GM12878 (cell line): ENCODE measurements around the gene MSLN. TPM values are rescaled to one million over a fixed set of nuclear protein-coding genes. Genes with fewer than 3 reads are reported as not detected.

Experiments
- ATAC-seq: fragments of 200-7000 bp; cut with Tn5 transposase; 3 replicates; pipeline ENCODE4 v1.9.1; 2020; ENCODE audit warnings: mild to moderate bottlenecking, moderate library complexity
- BruUV-seq: library from RNA; stranded (reverse); fragments of 400-500 nt; replicated peaks from 2 replicates; lab custom pipeline; 2021; lab: Mats Ljungman, UMichigan
- CTCF ChIA-PET: fragments of 300-600 bp; sonication (Branson Sonifier 250); formaldehyde crosslinking; extraction: SDS; loops from one replicate; lab custom pipeline; 2021; ENCODE audit warnings: inconsistent platforms; lab: Yijun Ruan, JAX
- POLR2A ChIA-PET: fragments of 350-600 bp; formaldehyde crosslinking; extraction: SDS; loops from one replicate; lab custom pipeline; 2021; ENCODE audit warnings: inconsistent platforms; lab: Charles Lee
- RAD21 ChIA-PET: fragments of 300-600 bp; sonication (Branson Sonifier 250); formaldehyde crosslinking; loops from one replicate; lab custom pipeline; 2023; ENCODE audit warnings: antibody characterized with exemption; ENCODE audit not compliant: unreplicated experiment; lab: Charles Lee
- SMC1A ChIA-PET: fragments of 300-600 bp; sonication (Branson Sonifier 250); formaldehyde crosslinking; loops from one replicate; lab custom pipeline; 2023; ENCODE audit not compliant: unreplicated experiment, uncharacterized antibody; lab: Charles Lee
- DNase-seq: peaks from one replicate; pipeline ENCODE4 v3.0.0-alpha.2; 2011; ENCODE audit warnings: low read depth, low spot score
- FAIRE-seq: peaks from 3 replicates; lab custom pipeline; 2011; peaks lifted over from hg19 to GRCh38; lab: Jason Lieb, UNC
- H2AFZ ChIP-seq: 2 replicates; pipeline ENCODE4 v1.6.0; 2011; ENCODE audit warnings: low read depth, low read length, control low read depth; ENCODE audit not compliant: control insufficient read depth
- H3K27ac ChIP-seq: 2 replicates; pipeline ENCODE4 v1.5.1; 2011; ENCODE audit warnings: control low read depth; ENCODE audit not compliant: control insufficient read depth, insufficient read depth
- H3K27me3 ChIP-seq, 2 experiments: replicated peaks in 1 of 2; 2 replicates each; pipeline versions ENCODE4 v1.6.0 to v1.6.1; 2011; ENCODE audit warnings: low read length in 1 of 2; ENCODE audit not compliant: control insufficient read depth in 2 of 2, insufficient read depth in 2 of 2
- H3K36me3 ChIP-seq, 2 experiments: 2 replicates each; pipeline ENCODE4 v1.5.1; 2011; ENCODE audit warnings: low read length in 1 of 2; ENCODE audit not compliant: control insufficient read depth in 2 of 2, insufficient read depth in 2 of 2
- H3K4me1 ChIP-seq: 2 replicates; pipeline ENCODE4 v1.6.1; 2011; ENCODE audit warnings: mild to moderate bottlenecking, low read length, moderate library complexity, mixed read lengths; ENCODE audit not compliant: control insufficient read depth, insufficient read depth
- H3K4me2 ChIP-seq: 2 replicates; pipeline ENCODE4 v1.6.0; 2011; ENCODE audit warnings: control low read depth; ENCODE audit not compliant: control insufficient read depth, insufficient read depth
- H3K4me3 ChIP-seq: fragments of 200-600 bp; sonication (generic); 2 replicates; pipeline ENCODE4 v1.5.1; 2016
- H3K79me2 ChIP-seq: 2 replicates; pipeline ENCODE4 v1.6.0; 2011; ENCODE audit warnings: low read length; ENCODE audit not compliant: control insufficient read depth, insufficient read depth
- H3K9ac ChIP-seq: 2 replicates; pipeline ENCODE4 v1.8.0; 2011; ENCODE audit warnings: low read length, control low read depth, mixed read lengths; ENCODE audit not compliant: control insufficient read depth, insufficient read depth
- H3K9me3 ChIP-seq: replicated peaks from 3 replicates; pipeline ENCODE4 v1.5.1; 2011; ENCODE audit warnings: mild to moderate bottlenecking, low read length; ENCODE audit not compliant: control insufficient read depth, insufficient read depth
- H4K20me1 ChIP-seq: 2 replicates; pipeline ENCODE4 v1.6.0; 2011; ENCODE audit not compliant: control insufficient read depth, insufficient read depth
- ATF2 ChIP-seq: IDR thresholded peaks from 2 replicates; pipeline ENCODE4 v1.6.1; 2012; ENCODE audit warnings: low read length, inconsistent platforms
- BCL3 ChIP-seq: IDR thresholded peaks from 2 replicates; pipeline ENCODE4 v1.6.1; 2011; ENCODE audit warnings: borderline replicate concordance, low read depth, mild to moderate bottlenecking, moderate library complexity, low read length; ENCODE audit not compliant: insufficient read depth, poor library complexity, severe bottlenecking
- CBX5 ChIP-seq: sonication (generic); IDR thresholded peaks from 2 replicates; pipeline ENCODE4 v1.6.1; 2016; ENCODE audit warnings: low read depth, moderate library complexity, mild to moderate bottlenecking, inconsistent platforms
- CEBPB ChIP-seq, 2 experiments: fragments of 150-350 bp in 1 of 2; IDR thresholded peaks; 2 replicates each; pipeline ENCODE4 v1.6.1; 2012 to 2014; ENCODE audit warnings: low read depth in 2 of 2, low read length in 2 of 2, borderline replicate concordance in 1 of 2, inconsistent platforms in 1 of 2
- CHD2 ChIP-seq: IDR thresholded peaks from 2 replicates; pipeline ENCODE4 v1.6.1; 2011; ENCODE audit warnings: low read depth, low read length, improper control_type of control experiment, borderline replicate concordance
- E2F4 ChIP-seq: IDR thresholded peaks from 2 replicates; pipeline ENCODE4 v1.6.1; 2012; ENCODE audit warnings: low read depth, low read length, improper control_type of control experiment
- ESRRA ChIP-seq: IDR thresholded peaks from 2 replicates; pipeline ENCODE4 v1.6.1; 2012; ENCODE audit warnings: mild to moderate bottlenecking, low read length, improper control_type of control experiment
- ETV6 ChIP-seq, 2 experiments: fragments of 450-650 bp in 1 of 2; IDR thresholded peaks in 1 of 2; conservative IDR thresholded peaks in 1 of 2; 2 replicates each; pipeline ENCODE4 v1.6.1; 2014; ENCODE audit warnings: antibody characterized with exemption in 1 of 2, borderline replicate concordance in 1 of 2, low read depth in 1 of 2, mild to moderate bottlenecking in 1 of 2, moderate library complexity in 1 of 2
- FOS ChIP-seq: IDR thresholded peaks from 3 replicates; pipeline ENCODE4 v1.6.1; 2011; ENCODE audit warnings: borderline replicate concordance; ENCODE audit not compliant: insufficient read length; ENCODE audit errors: extremely low read depth
- HDGF ChIP-seq: fragments of 450-650 bp; IDR thresholded peaks from 2 replicates; pipeline ENCODE4 v1.6.1; 2016; ENCODE audit warnings: antibody characterized with exemption
- IKZF2 ChIP-seq, 2 experiments: fragments of 450-650 bp; IDR thresholded peaks; 2 replicates each; pipeline ENCODE4 v1.6.1; 2017; ENCODE audit warnings: mild to moderate bottlenecking in 2 of 2, moderate library complexity in 2 of 2
- KDM1A ChIP-seq: fragments of 200-600 bp; sonication (generic); IDR thresholded peaks from 2 replicates; pipeline ENCODE4 v1.6.1; 2016; ENCODE audit warnings: borderline replicate concordance
- NFIC ChIP-seq: IDR thresholded peaks from 2 replicates; pipeline ENCODE4 v1.6.1; 2012; ENCODE audit warnings: low read depth, mild to moderate bottlenecking, inconsistent platforms, low read length, moderate library complexity
- PKNOX1 ChIP-seq: fragments of 450-650 bp; IDR thresholded peaks from 2 replicates; pipeline ENCODE4 v1.6.1; 2016; ENCODE audit warnings: mild to moderate bottlenecking
- REST ChIP-seq: IDR thresholded peaks from 2 replicates; pipeline ENCODE4 v1.6.1; 2012; ENCODE audit warnings: mild to moderate bottlenecking, low read depth, low read length
- TCF7 ChIP-seq: IDR thresholded peaks from 2 replicates; pipeline ENCODE4 v1.6.1; 2014; ENCODE audit warnings: antibody characterized with exemption, borderline replicate concordance
- WGBS: methylation state at CpG from one replicate; pipeline ENCODE4 v1.1.6; 2016; ENCODE audit warnings: low lambda C conversion rate; ENCODE audit not compliant: insufficient replicate concordance, insufficient coverage; ENCODE audit errors: missing lambda C conversion rate; 5-methylcytosine and 5-hydroxymethylcytosine counted together
- in situ Hi-C: fragments of 300-500 bp; cut with MboI; formaldehyde crosslinking; loops from 9 replicates; pipeline ENCODE4 v1.14.3; 2018; ENCODE audit warnings: mixed read lengths
- intact Hi-C: fragments of 100-400 bp; cut with micrococcal nuclease; formaldehyde crosslinking; loops from one replicate; pipeline ENCODE4 v1.14.2; 2022; ENCODE audit not compliant: unreplicated experiment
- polyA plus RNA-seq, 11 experiments: library from polyadenylated mRNA; depleted of rRNA in 4 of 11; unstranded in 6 of 11; stranded (reverse) in 5 of 11; fragments of >200 nt; fragmentation: Nextera tagmentation in 4 of 11; fragmentation: Illumina TruSeq in 1 of 11; extraction: Ambion mirVana in 4 of 11; extraction: Trizol in 1 of 11; gene quantifications; 1 replicate in 1 of 11; 2 replicates in 10 of 11; pipeline versions ENCODE4 v1.2.1 to v1.2.3, GENCODE V29; 2011 to 2016; ENCODE audit warnings: inconsistent platforms in 2 of 11, missing spikeins in 2 of 11, low read depth in 1 of 11
- total RNA-seq, 4 experiments: library from RNA; depleted of rRNA in 3 of 4; stranded (reverse); fragments of >200 nt in 3 of 4; fragmentation: Illumina TruSeq in 1 of 4; extraction: Trizol in 1 of 4; gene quantifications; 2 replicates each; pipeline versions ENCODE4 v1.2.1 to v1.2.3, GENCODE V29; 2013 to 2021

Gene MSLN
- total and polyA plus RNA-seq, 10 of the 15 experiments (the other 5 are each of a cell fraction or from before 2014, with no cell fraction given) = 0.08 TPM; not detected in 9

GRCh38 chr16:752007-752312 lies 8.6 kb upstream of the MSLN start:
- ATAC-seq = no peak
- SMC1A ChIA-PET = no interaction called here
- in situ Hi-C loops = no loop called here
- Histone ChIP-seq H3K4me2 (no peak overlapping the region), H3K4me3 (no peak overlapping the region), H3K27me3 (no peaks in the 10 kb centered on the region; a peak in 2 of 4 replicates), H3K79me2 (no peaks in the 10 kb centered on the region), H3K36me3 (no peaks in the 10 kb centered on the region), H3K9me3 (no peaks in the 10 kb centered on the region; the same call in 2 of the 3 replicates), H3K9ac (no peak overlapping the region), H4K20me1 (no peaks in the 10 kb centered on the region), H2AFZ (no peak overlapping the region), H3K4me1 (no peaks in the 10 kb centered on the region), H3K27ac (no peak overlapping the region)
- CTCF ChIA-PET = no interaction called here
- intact Hi-C loops = no loop called here
- POLR2A ChIA-PET = interaction anchor here (0.5 kb wide), 1 partner anchor 9 kb away, joined by 3 read pairs; no protein-coding TSS in a partner anchor
- WGBS = 35% methylated on average over 10 of the region's 10 CpGs
- FAIRE-seq = no peak
- DNase-seq = no peak
- RAD21 ChIA-PET = no interaction called here
- TF ChIP-seq HDGF (no peak), BCL3 (no peak), NFIC (no peak), ETV6 (conservative IDR thresholded peaks at IDR 0.05 in 1 of 2, IDR thresholded peaks at IDR 0.05 in 1 of 2; ENCODE audit: borderline replicate concordance in 1 of 2, low read depth in 1 of 2) (no peak), REST (no peak), CBX5 (no peak), CEBPB (IDR thresholded peaks at IDR 0.05; ENCODE audit: borderline replicate concordance in 1 of 2, low read depth in 2 of 2, low read length in 2 of 2) (no peak), TCF7 (no peak), FOS (no peak), KDM1A (no peak), ESRRA (no peak), E2F4 (no peak), CHD2 (no peak), PKNOX1 (no peak), ATF2 (no peak), IKZF2 (IDR thresholded peaks at IDR 0.05) (no peak)
- no TSS peak for BruUV-seq
